Measurements from ENCODE around the gene TIMM13.

Gene TIMM13

DNA sequence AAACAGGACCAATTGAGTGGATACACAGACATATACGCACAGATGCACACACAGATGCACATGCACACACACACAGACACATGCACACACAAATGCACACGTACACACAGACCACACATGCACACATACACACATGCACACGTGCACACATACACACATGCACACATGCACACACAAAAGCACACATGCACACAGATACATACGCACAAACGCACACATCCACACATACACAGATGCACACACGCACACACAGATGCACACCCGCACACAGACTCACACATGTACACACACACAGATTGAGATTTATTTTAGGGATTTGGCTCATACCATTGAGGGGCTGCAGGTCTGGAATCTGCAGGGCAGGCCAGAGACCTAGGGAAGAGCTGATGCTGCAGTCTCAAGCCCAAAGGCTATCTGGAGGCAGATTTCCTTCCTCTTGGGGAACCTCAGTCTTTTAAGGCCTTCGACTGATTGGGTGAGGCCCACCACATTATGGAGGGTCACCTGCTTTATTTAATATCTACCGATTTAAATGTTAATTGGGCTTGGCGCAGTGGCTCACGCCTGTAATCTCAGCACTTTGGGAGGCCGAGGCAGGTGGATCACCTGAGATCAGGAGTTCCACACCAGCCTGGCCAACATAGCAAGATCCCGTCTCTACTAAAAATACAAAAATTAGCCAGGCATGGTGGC is 44.7 kb downstream of the TIMM13 start:
- DNase-seq (ENCODE audit: low spot score): no peak

DNA sequence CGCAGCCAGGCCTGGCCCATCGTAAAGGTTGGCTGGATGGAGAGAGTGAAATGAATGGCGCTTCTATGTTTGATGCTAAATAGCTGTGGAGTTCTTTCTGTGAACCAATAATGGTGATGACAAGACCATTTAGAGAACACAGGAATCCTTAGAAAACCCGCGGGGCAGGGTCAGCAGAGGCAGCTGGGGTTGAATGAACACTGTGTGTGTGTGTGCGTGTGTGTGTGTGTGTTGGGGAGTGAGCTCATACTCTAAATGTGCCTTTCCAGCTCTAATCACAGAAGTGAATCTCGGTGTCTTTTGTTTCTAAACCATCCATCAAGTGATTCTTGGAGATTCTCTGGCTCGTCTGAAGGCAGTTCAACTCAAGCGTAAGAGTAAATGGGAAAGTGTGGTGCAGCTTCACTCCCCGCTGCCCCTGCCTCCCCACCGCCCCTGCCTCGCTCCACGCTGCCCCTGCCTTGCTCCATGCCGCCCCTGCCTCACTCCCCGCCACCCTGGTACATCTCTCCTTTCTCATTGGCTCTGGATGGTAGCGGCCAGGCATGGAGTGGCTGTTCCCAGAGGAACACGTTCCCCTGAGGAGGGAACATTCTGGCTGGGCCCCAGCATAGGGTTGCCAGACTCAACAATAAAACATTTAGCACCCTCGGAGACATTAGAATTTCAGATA is 46.1 kb downstream of the TIMM13 start:
- DNase-seq (ENCODE audit: low spot score): no peak

DNA sequence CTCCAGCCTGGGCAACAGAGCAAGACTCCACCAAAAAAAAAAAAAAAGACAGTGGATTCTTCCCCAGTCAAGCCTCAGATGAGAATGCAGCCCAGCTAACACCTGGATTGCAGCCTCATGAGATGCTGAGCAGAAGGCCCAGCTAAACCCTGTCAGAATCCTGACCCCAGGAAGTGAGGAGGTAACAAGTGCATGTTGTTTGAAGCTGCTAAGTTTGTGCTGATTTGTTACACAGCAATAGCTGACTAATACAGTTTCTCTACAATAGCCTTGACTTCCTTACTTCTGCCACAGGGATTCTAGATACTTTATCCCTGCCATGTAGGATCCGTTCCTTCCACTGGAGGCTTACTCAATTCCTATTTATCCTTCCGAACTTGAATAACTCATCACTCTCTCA is 46.8 kb downstream of the TIMM13 start:
- no peak for DNase-seq (ENCODE audit: low spot score)

DNA sequence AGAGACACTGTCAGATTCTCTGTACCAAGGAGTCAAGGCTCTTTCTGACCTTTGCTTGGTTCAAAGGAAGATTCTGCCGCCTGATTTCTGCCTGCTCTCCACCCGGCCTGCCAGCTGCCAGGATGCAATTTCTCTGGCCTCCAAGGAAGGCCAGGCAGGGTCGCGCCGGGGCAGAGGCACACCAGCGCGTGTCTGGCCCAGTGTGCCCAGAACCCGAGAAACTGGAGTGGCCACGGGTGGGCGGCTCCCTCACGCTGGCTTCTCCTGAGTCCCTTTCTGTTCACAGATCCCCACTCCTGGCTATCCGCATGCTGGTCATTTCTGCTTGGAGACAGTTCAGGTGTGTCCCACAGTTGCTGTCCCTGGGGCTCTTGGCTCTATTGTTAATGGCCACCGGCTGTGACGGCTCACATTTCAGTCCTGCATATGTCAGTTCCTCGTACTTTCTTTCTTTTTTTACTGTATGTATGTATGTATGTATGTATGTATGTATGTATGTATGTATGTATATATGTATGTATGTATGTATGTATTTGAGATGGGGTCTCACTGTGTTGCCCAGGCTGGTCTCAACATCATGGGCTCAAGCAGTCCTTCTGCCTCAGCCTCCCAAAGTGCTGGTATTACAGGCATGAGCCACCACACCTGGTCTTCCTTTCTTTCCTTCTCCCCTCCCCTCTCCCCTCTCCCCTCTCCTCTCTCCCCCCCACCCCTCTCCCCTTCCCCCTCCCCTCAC is 50.4 kb downstream of the TIMM13 start:
- no peak for DNase-seq (ENCODE audit: low spot score)
